GM23248 (cell line): ENCODE results near the gene ZCCHC24.

ENCODE experiments used
- EZH2 ChIP-seq: fragments of 200-600 bp; sonication (generic); IDR thresholded peaks from 2 replicates; pipeline ENCODE4 v1.6.1; 2018; ENCODE audit warnings: antibody characterized with exemption, mild to moderate bottlenecking; ENCODE audit not compliant: insufficient read depth, poor library complexity, severe bottlenecking
- EZH2phosphoT487 ChIP-seq: fragments of 200-600 bp; sonication (generic); IDR thresholded peaks from 2 replicates; pipeline ENCODE4 v1.6.1; 2018; ENCODE audit warnings: antibody characterized with exemption, moderate library complexity, mild to moderate bottlenecking, low read depth; ENCODE audit not compliant: insufficient read depth

DNA sequence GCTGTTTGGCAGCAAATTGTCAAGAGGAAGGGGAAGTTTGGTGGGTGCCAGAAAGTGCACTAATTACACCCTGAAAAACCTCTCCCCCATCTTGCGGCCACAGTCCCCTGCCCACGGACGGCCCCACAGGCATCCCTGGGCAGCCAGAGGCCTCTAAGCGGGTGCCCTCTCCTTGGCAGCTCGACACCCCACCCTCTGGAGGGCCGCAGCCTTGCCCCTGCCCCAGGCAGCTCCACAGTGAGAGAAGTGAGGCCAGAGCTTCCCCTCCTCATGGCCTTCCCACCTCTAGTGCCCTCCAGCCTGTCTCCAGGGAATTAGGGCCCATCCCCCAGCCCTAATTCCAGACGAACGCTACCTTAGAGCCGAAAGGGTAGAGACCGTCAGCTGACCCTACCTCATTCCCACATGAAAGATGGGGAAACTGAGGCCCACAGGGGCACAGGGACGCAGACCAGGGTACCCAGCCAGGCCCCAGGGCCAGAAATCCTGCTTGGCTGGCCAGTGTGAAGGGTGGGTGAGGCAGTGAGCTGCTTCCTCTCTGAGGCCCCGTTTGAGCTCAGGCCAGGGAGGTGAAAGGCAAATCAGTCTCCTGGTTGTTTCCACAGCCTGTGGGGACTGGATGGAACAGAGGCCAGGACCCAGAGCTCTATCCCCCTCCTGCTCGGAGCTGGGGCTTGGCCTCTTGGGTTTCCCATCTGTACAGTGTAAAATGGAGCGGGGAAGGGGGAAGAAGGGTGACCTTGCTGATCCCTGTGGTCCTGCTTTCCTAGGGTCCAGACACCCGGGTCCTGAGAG lies 10.0 kb downstream of the ZCCHC24 start:
- TF ChIP-seq EZH2 (no peak), EZH2phosphoT487 (no peak)
